Stimulated activated CD4-positive, alpha-beta T cell treated with anti-CD3 and anti-CD28 coated beads, Interleukin-12 subunit alpha, Interleukin-12 subunit beta, amount 100 ng/mL, for 24 hours (primary cell): ENCODE measurements around the gene CD2AP.
"Not testable (repeated sequence)": the region's sequence is repeated elsewhere in the genome, so short reads cannot be mapped to it uniquely, and the experiment has no call there.

Experiments used
- DNase-seq, 2 experiments: peaks; one replicate each; pipeline ENCODE4 v3.0.0-alpha.2; 2020; ENCODE audit warnings: low read depth in 2 of 2

Gene CD2AP

DNA sequence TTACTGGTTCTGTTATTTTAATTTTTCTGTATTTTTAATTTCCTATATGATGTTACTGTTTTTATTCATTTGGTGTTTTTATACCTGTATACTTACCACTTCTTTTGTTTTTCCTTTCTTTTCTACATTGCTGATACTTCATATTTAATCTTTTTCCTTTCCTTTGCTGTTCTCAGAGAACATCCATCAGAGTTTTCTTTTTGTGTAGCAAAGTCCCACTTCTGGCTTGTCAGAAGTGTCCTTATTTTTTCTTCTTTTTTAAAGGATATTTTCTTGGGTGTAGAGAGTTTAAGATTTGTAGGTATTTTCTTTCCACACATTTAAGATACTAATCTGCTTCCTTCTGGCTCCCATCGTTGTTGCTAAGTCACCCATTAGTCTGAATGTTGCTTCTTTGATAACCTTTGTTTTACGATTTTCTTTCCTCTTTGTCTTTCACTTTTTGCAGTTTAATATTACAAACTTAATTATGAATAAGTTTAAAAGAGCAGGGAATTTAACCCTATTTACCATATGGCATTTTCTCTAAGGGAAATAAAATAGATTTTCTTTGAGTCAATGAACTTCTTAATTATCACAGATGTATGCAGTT is 18.5 kb downstream of the CD2AP start:
- DNase-seq, result no peak

GRCh38 chr6:47496935-47497579 is 19.5 kb downstream of the CD2AP start:
- no peak for DNase-seq

DNA sequence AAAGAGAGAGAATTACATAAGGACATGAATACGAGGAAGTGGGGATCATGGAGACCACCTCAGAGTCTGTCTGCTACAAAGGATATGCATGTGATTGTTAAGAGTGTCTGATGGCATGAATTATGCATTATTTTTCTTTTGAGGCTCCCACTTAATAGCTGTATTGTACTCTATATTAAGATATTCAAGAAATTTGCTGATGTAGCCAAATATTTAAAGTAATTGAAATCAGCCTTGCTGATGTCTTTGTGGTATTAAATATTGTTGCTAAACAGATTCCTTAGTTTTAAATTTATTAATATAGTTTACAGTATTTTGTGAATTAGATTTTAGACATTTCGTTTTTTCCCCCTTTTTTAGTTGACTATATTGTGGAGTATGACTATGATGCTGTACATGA is 25.3 kb downstream of the CD2AP start:
- DNase-seq, result no peak

DNA sequence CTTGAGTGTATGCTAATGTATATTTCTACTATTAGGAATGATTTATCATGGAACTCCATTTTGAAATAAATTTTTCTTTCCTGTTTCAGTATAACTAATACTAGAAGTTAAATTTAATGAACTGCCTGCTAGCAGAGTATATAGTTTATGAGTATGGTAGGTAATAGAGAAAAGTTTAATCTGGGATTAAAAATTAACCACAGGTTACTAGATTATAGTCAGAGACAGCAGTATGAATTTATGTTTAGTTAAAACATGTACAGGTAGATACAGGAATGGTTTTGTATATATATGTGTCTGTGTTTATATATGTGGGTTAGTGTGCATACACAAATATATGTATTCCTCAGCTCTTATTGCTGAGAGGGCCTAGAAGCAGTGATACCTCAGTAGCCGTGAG is 32.3 kb downstream of the CD2AP start:
- no peak for DNase-seq

DNA sequence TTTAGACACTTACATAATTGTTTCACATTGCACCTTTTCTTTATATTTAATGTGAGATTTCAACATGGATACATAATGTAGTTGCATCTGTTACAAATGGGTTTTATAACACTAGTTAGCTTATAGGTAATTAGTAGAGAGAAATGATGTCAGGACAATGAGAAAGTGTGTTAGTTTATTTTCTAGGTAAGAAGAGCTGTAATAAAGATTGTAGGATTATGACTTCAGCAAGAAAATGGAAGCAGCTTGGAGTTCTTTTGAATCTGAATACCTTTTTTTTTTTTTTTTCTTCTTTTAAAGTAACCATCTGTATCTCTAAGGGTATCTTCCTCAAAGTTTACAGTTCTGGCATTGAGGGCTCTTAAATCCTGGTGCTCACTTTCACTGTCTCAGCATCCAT is 35.3 kb downstream of the CD2AP start:
- DNase-seq, result no peak

- no peak for DNase-seq
These were observed 41.7 kb downstream of the CD2AP start for GRCh38 chr6:47519279-47519678.

GRCh38 chr6:47520282-47520681 is 42.7 kb downstream of the CD2AP start:
- no peak for DNase-seq

- no peak for DNase-seq
These were observed 44.4 kb downstream of the CD2AP start for GRCh38 chr6:47521961-47522360.

DNA sequence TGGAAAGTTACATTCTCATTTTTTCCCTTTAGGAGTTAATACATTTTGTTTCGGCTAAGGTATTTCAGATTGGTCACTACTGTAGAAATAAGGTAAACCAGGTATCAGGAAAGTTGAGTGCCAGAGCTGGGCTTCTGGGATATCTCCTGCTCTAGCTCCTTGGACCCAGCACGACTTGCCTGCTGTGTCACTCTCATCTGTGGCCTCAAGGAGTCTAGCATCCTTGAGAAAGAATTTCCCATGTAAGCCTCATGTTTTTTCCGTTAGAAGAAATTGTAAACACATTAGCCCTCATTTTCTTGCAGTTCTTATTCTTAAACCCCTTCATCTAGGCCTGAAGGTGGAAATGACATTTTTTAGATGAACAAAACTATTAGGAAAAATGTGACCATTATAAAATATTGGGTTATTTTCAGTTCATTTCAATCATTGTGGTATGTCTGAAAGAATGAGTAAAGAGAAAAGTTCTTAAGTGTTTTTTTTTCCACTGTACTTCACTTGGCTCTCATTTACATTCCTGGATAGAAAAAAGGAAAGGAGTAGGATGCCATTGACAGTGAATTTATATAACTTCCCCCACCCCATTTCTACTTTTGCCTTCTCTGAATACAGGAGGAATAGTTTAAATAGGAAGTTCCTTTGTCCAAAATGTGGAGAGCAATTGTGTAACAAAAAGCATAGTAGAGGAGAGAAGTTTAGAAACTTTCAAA is 46.7 kb downstream of the CD2AP start:
- DNase-seq, result no peak

GRCh38 chr6:47525330-47526057 is 47.9 kb downstream of the CD2AP start:
- no peak for DNase-seq

GRCh38 chr6:47527274-47527673 is 49.7 kb downstream of the CD2AP start:
- DNase-seq, result no peak

DNA sequence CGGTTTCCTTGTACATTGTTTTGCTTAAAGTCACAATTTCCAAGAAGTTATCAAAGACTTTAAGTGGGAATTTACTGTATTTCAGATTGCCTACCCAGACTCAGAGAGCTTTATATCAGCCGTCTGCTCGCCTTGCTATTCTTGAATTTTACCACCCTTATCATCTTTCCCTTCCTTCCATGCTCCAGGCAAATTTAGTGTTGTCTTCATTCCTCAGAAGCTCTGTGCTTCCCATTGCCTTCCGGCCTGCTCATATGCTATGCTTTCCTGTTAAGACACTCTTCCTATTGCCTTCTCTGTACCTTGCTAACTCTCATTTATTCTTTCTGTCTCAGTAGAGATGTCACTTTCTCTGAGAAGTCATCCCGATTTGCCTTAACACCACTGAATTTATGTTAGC is 52.1 kb downstream of the CD2AP start:
- DNase-seq, result no peak

DNA sequence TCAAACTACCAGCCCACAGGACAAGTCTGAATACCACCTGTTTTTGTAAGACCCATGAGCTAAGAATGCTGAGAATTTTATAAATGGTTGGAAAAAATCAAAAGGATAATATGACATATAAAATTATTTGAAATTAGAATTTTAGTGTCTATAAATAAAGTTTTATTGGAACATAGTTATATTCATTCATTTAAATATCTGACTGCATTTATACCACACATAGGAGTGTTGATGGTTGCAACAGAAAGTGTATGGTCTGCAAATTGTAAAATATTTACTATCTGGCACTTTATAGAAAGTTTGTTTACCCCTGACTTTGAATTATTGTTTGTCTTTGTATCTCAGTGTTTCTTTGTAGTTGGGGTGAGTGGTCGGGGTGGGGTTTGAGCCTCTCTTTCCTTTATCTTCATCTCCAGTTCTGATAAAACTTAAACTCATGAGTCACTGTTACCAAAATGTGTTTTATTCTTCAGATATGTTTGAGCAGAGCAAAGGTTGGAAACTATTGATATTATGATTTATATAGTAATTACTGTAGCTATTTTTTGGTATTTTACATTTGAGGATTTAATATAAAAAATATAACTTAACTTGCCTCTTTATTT is 55.5 kb downstream of the CD2AP start:
- DNase-seq, result no peak

GRCh38 chr6:47534063-47534462 is 56.5 kb downstream of the CD2AP start:
- no peak for DNase-seq

GRCh38 chr6:47535316-47536225 is 58.0 kb downstream of the CD2AP start:
- DNase-seq, result no peak

DNA sequence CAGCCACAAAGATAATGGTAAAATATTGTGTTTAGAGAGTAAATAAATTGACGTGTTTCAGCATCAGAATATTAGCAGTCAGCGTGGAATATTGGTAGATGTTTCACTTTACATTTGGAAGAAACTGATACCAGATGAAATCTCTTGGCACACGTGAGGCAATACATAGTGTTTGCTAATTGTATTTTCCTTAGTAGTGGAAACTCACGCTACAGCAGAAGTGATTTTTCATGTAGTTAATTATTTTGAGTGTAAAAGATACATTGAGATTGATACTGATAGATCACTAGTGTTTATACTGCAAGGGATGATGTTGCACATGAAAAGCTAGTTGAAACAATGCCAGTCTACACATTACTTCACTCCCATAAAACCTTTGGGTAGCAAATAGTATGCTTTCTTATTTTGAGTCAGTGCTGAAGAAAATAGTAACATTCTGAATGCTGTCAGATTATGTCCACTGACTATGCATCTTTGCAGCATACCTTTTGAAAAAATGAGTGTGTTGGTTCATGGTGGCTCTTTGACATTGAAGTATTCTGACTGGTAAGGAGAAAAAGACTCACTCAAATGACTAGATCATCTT is 59.3 kb downstream of the CD2AP start:
- DNase-seq, result no peak

- DNase-seq, result no peak
These were observed 67.6 kb downstream of the CD2AP start for GRCh38 chr6:47545223-47545622.

DNA sequence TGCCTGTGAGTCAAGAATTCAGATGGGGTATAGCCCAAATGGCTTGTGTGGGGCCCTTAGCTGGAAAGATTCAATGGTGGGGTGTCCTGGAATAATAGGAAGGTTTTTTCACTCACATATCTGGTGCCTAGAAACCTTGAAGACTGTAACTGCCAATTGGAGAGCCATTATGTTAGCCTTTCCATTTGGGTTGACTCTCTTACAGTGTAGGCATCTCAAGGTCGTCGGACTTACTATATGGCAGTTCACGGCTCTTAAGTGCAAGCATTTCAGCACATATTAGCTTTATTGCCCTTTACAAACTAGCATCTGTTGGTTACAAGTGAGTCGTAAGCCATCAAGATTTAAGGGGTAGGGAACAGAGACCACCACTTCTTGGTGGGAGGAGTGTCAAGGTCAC is 74.1 kb downstream of the CD2AP start:
- no peak for DNase-seq

GRCh38 chr6:47552319-47552718 is 74.7 kb downstream of the CD2AP start:
- no peak for DNase-seq

DNA sequence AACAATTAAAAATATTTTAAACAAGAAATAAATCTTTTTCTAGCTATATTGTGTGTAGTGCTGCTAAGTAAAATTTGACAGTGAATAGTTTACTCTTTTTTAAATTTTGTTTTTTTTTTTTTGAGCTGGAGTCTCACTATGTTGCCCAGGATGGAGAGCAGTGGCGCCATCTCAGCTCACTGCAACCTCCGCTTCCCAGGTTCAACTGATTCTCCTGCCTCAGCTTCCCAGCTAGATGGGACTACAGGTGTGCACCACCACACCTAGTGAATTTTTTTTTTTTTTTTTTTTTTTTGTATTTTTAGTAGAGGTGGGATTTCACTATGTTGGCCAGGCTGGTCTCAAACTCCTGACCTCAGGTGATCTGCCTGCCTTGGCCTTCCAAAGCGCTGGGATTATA is 75.7 kb downstream of the CD2AP start:
- not testable (repeated sequence) for DNase-seq

DNA sequence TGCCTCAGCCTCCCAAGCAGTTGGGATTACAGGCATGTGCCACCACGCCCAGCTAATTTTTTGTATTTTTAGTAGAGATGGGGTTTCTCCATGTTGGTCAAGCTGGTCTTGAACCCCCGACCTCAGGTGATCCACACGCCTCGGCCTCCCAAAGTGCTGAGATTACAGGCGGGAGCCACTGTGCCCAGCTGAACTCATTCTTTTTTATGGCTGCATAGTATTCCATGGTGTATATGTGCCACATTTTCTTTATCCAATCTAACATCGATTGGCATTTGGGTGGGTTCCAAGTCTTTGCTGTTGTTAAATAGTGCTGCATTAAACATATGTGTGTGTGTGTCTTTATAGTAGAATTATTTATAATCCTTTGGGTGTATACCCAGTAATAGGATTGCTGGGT is 78.9 kb downstream of the CD2AP start:
- DNase-seq, result not testable (repeated sequence)
